Caco-2 (cell line): ENCODE data around the gene ITGA11. TPM values are rescaled to one million over a fixed set of nuclear protein-coding genes. Genes with fewer than 3 reads are reported as not detected.

Source experiments
- BruUV-seq: library from RNA; stranded (reverse); fragments of 400-500 nt; replicated peaks from 2 replicates; lab custom pipeline; 2021; lab: Mats Ljungman, UMichigan
- CTCF ChIA-PET: fragments of 300-600 bp; sonication (Branson Sonifier 250); formaldehyde crosslinking; loops from one replicate; lab custom pipeline; 2022; ENCODE audit warnings: antibody characterized with exemption; lab: Charles Lee
- POLR2A ChIA-PET: fragments of 300-600 bp; sonication (Branson Sonifier 250); formaldehyde crosslinking; loops from one replicate; lab custom pipeline; 2022; ENCODE audit warnings: antibody characterized with exemption; lab: Charles Lee
- DNase-seq, 2 experiments: peaks; one replicate each; pipeline versions ENCODE4 v3.0.0 to v3.0.0-alpha.2; 2020 to 2022
- H3K27me3 ChIP-seq: replicated peaks from 2 replicates; pipeline ENCODE4 v1.6.0; 2011; ENCODE audit warnings: low read length; ENCODE audit not compliant: control insufficient read depth, insufficient read depth
- H3K36me3 ChIP-seq: 2 replicates; pipeline ENCODE4 v1.5.1; 2011; ENCODE audit warnings: low read length; ENCODE audit not compliant: control insufficient read depth, insufficient read depth
- H3K4me1 ChIP-seq: fragments of 250-450 bp; sonication (Bioruptor Pico); 2 replicates; pipeline ENCODE4 v1.5.1; 2020; ENCODE audit warnings: mild to moderate bottlenecking
- H3K4me3 ChIP-seq: 2 replicates; pipeline ENCODE4 v1.5.1; 2011; ENCODE audit warnings: low read depth, mild to moderate bottlenecking, control low read depth, low read length
- H3K9me3 ChIP-seq: fragments of 250-450 bp; sonication (Bioruptor Pico); 2 replicates; pipeline ENCODE4 v1.5.1; 2020; ENCODE audit warnings: mild to moderate bottlenecking, moderate library complexity
- H3K27ac Mint-ChIP-seq: one replicate; pipeline ENCODE4 v1.8.0; 2022; ENCODE audit warnings: mixed read lengths; ENCODE audit not compliant: unreplicated experiment
- H3K27me3 Mint-ChIP-seq: one replicate; pipeline ENCODE4 v1.8.0; 2022; ENCODE audit warnings: mixed read lengths; ENCODE audit not compliant: insufficient read depth, unreplicated experiment
- H3K36me3 Mint-ChIP-seq: one replicate; pipeline ENCODE4 v1.8.0; 2022; ENCODE audit warnings: mild to moderate bottlenecking, mixed read lengths; ENCODE audit not compliant: insufficient read depth, unreplicated experiment
- H3K4me1 Mint-ChIP-seq: one replicate; pipeline ENCODE4 v1.8.0; 2022; ENCODE audit warnings: low read depth, mixed read lengths; ENCODE audit not compliant: unreplicated experiment
- H3K4me3 Mint-ChIP-seq: one replicate; pipeline ENCODE4 v1.8.0; 2022; ENCODE audit warnings: mild to moderate bottlenecking, moderate library complexity, mixed read lengths; ENCODE audit not compliant: unreplicated experiment
- H3K9me3 Mint-ChIP-seq: one replicate; pipeline ENCODE4 v1.8.0; 2022; ENCODE audit warnings: mixed read lengths; ENCODE audit not compliant: unreplicated experiment
- intact Hi-C: fragments of 100-400 bp; cut with micrococcal nuclease; formaldehyde crosslinking; loops from one replicate; pipeline ENCODE4 v1.10.0; 2022; ENCODE audit not compliant: unreplicated experiment
- total RNA-seq: library from RNA; stranded (reverse); gene quantifications from 2 replicates; pipeline ENCODE4 v1.2.3, GENCODE V29; 2022
- TF ChIP-seq, protein P1 (sequence below), 2 experiments: fragments of 200-600 bp in 1 of 2; IDR thresholded peaks; 1 replicate in 1 of 2; 2 replicates in 1 of 2; pipeline versions ENCODE4 v1.5.1 to v1.8.0; 2011 to 2022; ENCODE audit warnings: antibody characterized with exemption in 1 of 2, control low read depth in 1 of 2, inconsistent platforms in 1 of 2, low read depth in 1 of 2, low read length in 1 of 2, mild to moderate bottlenecking in 1 of 2, moderate library complexity in 1 of 2; ENCODE audit not compliant: insufficient read depth in 1 of 2, severe bottlenecking in 1 of 2, unreplicated experiment in 1 of 2

The ITGA11 gene
- total RNA-seq, 1 experiment from 2014 or later = 0.18 TPM

DNA sequence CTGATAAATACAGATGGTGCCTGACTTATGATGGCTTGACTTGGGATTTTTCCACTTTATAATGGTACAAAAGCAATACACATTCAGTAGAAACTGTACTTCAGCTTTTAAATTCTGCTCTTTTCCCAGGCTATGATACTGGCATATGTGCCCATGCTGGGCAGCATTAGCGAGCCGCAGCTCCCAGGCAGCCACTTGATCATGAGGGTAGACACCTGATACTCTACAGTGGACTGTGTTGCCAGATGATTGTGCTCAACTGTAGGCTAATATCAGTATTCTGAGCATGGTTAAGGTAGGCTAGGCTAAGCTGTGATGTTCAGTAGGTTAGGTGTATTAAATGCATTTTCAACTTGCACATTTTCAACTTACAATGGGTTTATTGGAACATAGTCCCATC is 172.1 kb downstream of the ITGA11 start:
- intact Hi-C loops = no loop called here
- Mint-ChIP-seq H3K27ac (no peak overlapping the region), H3K4me1 (no peaks in the 10 kb centered on the region), H3K4me3 (no peak overlapping the region), H3K36me3 (no peaks in the 10 kb centered on the region), H3K9me3 (no peaks in the 10 kb centered on the region), H3K27me3 (peaks cover 2% of the 10 kb centered on the region)
- BruUV-seq = no TSS peak
- TF ChIP-seq, protein P1, sequence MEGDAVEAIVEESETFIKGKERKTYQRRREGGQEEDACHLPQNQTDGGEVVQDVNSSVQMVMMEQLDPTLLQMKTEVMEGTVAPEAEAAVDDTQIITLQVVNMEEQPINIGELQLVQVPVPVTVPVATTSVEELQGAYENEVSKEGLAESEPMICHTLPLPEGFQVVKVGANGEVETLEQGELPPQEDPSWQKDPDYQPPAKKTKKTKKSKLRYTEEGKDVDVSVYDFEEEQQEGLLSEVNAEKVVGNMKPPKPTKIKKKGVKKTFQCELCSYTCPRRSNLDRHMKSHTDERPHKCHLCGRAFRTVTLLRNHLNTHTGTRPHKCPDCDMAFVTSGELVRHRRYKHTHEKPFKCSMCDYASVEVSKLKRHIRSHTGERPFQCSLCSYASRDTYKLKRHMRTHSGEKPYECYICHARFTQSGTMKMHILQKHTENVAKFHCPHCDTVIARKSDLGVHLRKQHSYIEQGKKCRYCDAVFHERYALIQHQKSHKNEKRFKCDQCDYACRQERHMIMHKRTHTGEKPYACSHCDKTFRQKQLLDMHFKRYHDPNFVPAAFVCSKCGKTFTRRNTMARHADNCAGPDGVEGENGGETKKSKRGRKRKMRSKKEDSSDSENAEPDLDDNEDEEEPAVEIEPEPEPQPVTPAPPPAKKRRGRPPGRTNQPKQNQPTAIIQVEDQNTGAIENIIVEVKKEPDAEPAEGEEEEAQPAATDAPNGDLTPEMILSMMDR (IDR thresholded peaks at IDR 0.05; ENCODE audit: insufficient read depth in 1 of 2, low read depth in 1 of 2, low read length in 1 of 2, severe bottlenecking in 1 of 2, unreplicated experiment in 1 of 2) = no peak
- no peak overlapping the region for H3K4me3 ChIP-seq
- no peak for DNase-seq
- no peaks in the 10 kb centered on the region for H3K36me3 ChIP-seq
- no peaks in the 10 kb centered on the region for H3K27me3 ChIP-seq
- ChIA-PET CTCF (no interaction called here), POLR2A (no interaction called here)
- H3K4me1 ChIP-seq = no peaks in the 10 kb centered on the region
- no peaks in the 10 kb centered on the region for H3K9me3 ChIP-seq

DNA sequence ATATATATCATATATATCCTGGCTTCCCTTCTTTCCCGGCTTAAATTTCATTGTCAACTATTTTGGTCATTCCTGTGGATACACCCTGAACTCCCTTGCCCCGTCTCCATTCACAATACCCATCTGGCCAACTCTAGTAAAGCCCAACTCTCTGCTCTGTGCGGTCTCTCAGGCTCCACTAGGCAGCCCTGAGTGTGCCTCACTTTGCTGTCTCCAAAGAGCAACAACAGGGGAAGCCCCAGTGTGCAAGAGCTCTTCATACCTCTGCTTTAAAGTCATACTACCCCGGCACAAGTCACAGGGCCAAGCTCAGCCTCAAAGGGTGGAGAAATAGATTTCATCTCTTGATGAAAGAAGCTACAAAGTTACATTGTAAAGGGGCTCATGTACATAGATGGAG is 173.3 kb downstream of the ITGA11 start:
- Mint-ChIP-seq H3K27me3 (peaks cover 5% of the 10 kb centered on the region), H3K27ac (no peak overlapping the region), H3K36me3 (no peaks in the 10 kb centered on the region), H3K9me3 (no peaks in the 10 kb centered on the region), H3K4me3 (no peak overlapping the region), H3K4me1 (no peaks in the 10 kb centered on the region)
- Histone ChIP-seq H3K9me3 (no peaks in the 10 kb centered on the region), H3K4me1 (no peaks in the 10 kb centered on the region), H3K4me3 (no peak overlapping the region), H3K27me3 (no peaks in the 10 kb centered on the region), H3K36me3 (no peaks in the 10 kb centered on the region)
- intact Hi-C loops = no loop called here
- POLR2A ChIA-PET = no interaction called here
- TF ChIP-seq, protein P1 (IDR thresholded peaks at IDR 0.05; ENCODE audit: insufficient read depth in 1 of 2, low read depth in 1 of 2, low read length in 1 of 2, severe bottlenecking in 1 of 2, unreplicated experiment in 1 of 2) = no peak
- CTCF ChIA-PET = no interaction called here
- BruUV-seq = no TSS peak
- DNase-seq = no peak

GRCh38 chr15:68256675-68257450 is 175.1 kb downstream of the ITGA11 start:
- H3K27ac Mint-ChIP-seq = no peak overlapping the region
- Histone ChIP-seq H3K27me3 (no peaks in the 10 kb centered on the region), H3K36me3 (no peaks in the 10 kb centered on the region), H3K9me3 (no peaks in the 10 kb centered on the region), H3K4me1 (no peaks in the 10 kb centered on the region), H3K4me3 (no peak overlapping the region)
- H3K27me3 Mint-ChIP-seq = peaks cover 3% of the 10 kb centered on the region
- BruUV-seq = no TSS peak
- intact Hi-C loops = no loop called here
- no peak overlapping the region for H3K4me3 Mint-ChIP-seq
- DNase-seq = no peak
- H3K4me1 Mint-ChIP-seq = no peaks in the 10 kb centered on the region
- H3K9me3 Mint-ChIP-seq = no peaks in the 10 kb centered on the region
- TF ChIP-seq, protein P1 (IDR thresholded peaks at IDR 0.05; ENCODE audit: insufficient read depth in 1 of 2, low read depth in 1 of 2, low read length in 1 of 2, severe bottlenecking in 1 of 2, unreplicated experiment in 1 of 2) = no peak
- ChIA-PET CTCF (interaction anchor here (0.6 kb wide), 1 partner anchor 13 kb away, joined by 3 read pairs; no protein-coding TSS in a partner anchor), POLR2A (no interaction called here)
- no peaks in the 10 kb centered on the region for H3K36me3 Mint-ChIP-seq
